B cell (primary cell): ENCODE measurements around the gene IRF9. TPM values are rescaled to one million over a fixed set of nuclear protein-coding genes. Genes with fewer than 3 reads are reported as not detected.
A peak's percentile ranks its signal among the peaks of the same experiment; 100 is the strongest.

ENCODE experiments used
- ATAC-seq: fragments of 200-7000 bp; cut with Tn5 transposase; one replicate; pipeline ENCODE4 v1.10.0; 2021; ENCODE audit warnings: low read depth, mild to moderate bottlenecking, moderate number of reproducible peaks, moderate library complexity
- CTCF ChIA-PET: fragments of 350-600 bp; sonication (Branson Sonifier 250); formaldehyde crosslinking; loops from one replicate; lab custom pipeline; 2021; ENCODE audit warnings: antibody characterized with exemption, inconsistent platforms; lab: Charles Lee
- POLR2A ChIA-PET: fragments of 350-600 bp; sonication (Branson Sonifier 250); formaldehyde crosslinking; loops from one replicate; lab custom pipeline; 2021; ENCODE audit warnings: antibody characterized with exemption; lab: Charles Lee
- DNase-seq: peaks from one replicate; pipeline ENCODE4 v3.0.0; 2013
- H2AFZ ChIP-seq: 2 replicates; pipeline ENCODE4 v1.6.1; 2012; ENCODE audit warnings: mild to moderate bottlenecking, low read depth, low read length; ENCODE audit not compliant: insufficient read depth, poor library complexity, severe bottlenecking
- H3K27ac ChIP-seq, 2 donors: 1 replicate in 1 of 2; 2 replicates in 1 of 2; pipeline ENCODE4 v1.5.1; 2012 to 2013; ENCODE audit warnings: low read length in 2 of 2, mild to moderate bottlenecking in 2 of 2, moderate library complexity in 1 of 2
- H3K27me3 ChIP-seq, 4 experiments: fragments of 200-600 bp in 1 of 4; sonication (generic) in 1 of 4; replicated peaks in 1 of 4; 1 replicate in 2 of 4; 2 replicates in 2 of 4; pipeline versions ENCODE4 v1.6.1 to v1.7.0; 2013 to 2016; ENCODE audit warnings: low read length in 3 of 4, mild to moderate bottlenecking in 2 of 4, mixed read lengths in 1 of 4, moderate library complexity in 1 of 4; ENCODE audit not compliant: insufficient read depth in 4 of 4, control insufficient read depth in 3 of 4; ENCODE audit errors: control extremely low read depth in 1 of 4
- H3K36me3 ChIP-seq, 2 experiments: replicated peaks in 1 of 2; 1 replicate in 1 of 2; 2 replicates in 1 of 2; pipeline versions ENCODE4 v1.6.1 to v1.7.1; 2013; ENCODE audit warnings: low read length in 1 of 2; ENCODE audit not compliant: insufficient read depth in 2 of 2, control insufficient read depth in 1 of 2; ENCODE audit errors: control extremely low read depth in 1 of 2, extremely low read depth in 1 of 2
- H3K4me1 ChIP-seq, 2 donors: fragments of 200-600 bp in 1 of 2; sonication (generic) in 1 of 2; 1 replicate in 1 of 2; 2 replicates in 1 of 2; pipeline versions ENCODE4 v1.5.1 to v1.6.1; 2013 to 2017; ENCODE audit warnings: low read length in 2 of 2; ENCODE audit not compliant: control insufficient read depth in 2 of 2, insufficient read depth in 2 of 2
- H3K4me2 ChIP-seq: replicated peaks from 2 replicates; pipeline ENCODE3; 2012; ENCODE audit warnings: mild to moderate bottlenecking, low read depth, low read length; ENCODE audit not compliant: poor library complexity, severe bottlenecking
- H3K4me3 ChIP-seq, 5 experiments: fragments of 200-600 bp in 1 of 5; sonication (generic) in 1 of 5; 1 replicate in 3 of 5; 2 replicates in 2 of 5; pipeline versions ENCODE4 v1.5.1 to v1.7.0; 2011 to 2016; ENCODE audit warnings: low read length in 4 of 5, mild to moderate bottlenecking in 4 of 5, low read depth in 2 of 5, control low read depth in 1 of 5, moderate library complexity in 1 of 5; ENCODE audit not compliant: insufficient read depth in 1 of 5; ENCODE audit errors: control extremely low read depth in 1 of 5, extremely low read depth in 1 of 5
- H3K79me2 ChIP-seq: fragments of 200-600 bp; sonication (generic); one replicate; pipeline ENCODE4 v1.6.0; 2016; ENCODE audit warnings: low read length; ENCODE audit not compliant: control insufficient read depth, insufficient read depth
- H3K9ac ChIP-seq: fragments of 200-600 bp; sonication (generic); 2 replicates; pipeline ENCODE4 v1.6.1; 2017; ENCODE audit warnings: mild to moderate bottlenecking, low read length, moderate library complexity
- H3K9me3 ChIP-seq, 3 donors: one replicate each; pipeline versions ENCODE4 v1.6.1 to v1.7.1; 2013; ENCODE audit warnings: low read length in 2 of 3; ENCODE audit not compliant: control insufficient read depth in 2 of 3, insufficient read depth in 1 of 3; ENCODE audit errors: control extremely low read depth in 1 of 3
- H4K20me1 ChIP-seq: 2 replicates; pipeline ENCODE4 v1.6.0; 2012; ENCODE audit warnings: mild to moderate bottlenecking, low read length; ENCODE audit not compliant: insufficient read depth, control insufficient read depth, poor library complexity, severe bottlenecking
- H3K27ac Mint-ChIP-seq: one replicate; pipeline ENCODE4 v1.8.0; 2021; ENCODE audit warnings: mixed read lengths
- H3K27me3 Mint-ChIP-seq: one replicate; pipeline ENCODE4 v1.8.0; 2021; ENCODE audit warnings: mixed read lengths
- H3K4me1 Mint-ChIP-seq: one replicate; pipeline ENCODE4 v1.8.0; 2021; ENCODE audit warnings: mixed read lengths
- H3K4me3 Mint-ChIP-seq: one replicate; pipeline ENCODE4 v1.8.0; 2021; ENCODE audit warnings: mixed read lengths
- H3K9me3 Mint-ChIP-seq: one replicate; pipeline ENCODE4 v1.8.0; 2022; ENCODE audit warnings: mixed read lengths; ENCODE audit not compliant: insufficient read depth
- CTCF ChIP-seq: fragments of 200-600 bp; IDR thresholded peaks from one replicate; pipeline ENCODE4 v1.8.0; 2022; ENCODE audit warnings: antibody characterized with exemption, mild to moderate bottlenecking
- EZH2 ChIP-seq: IDR thresholded peaks from 2 replicates; pipeline ENCODE4 v1.6.1; 2012; ENCODE audit warnings: borderline replicate concordance, low read depth, mild to moderate bottlenecking, moderate library complexity, low read length; ENCODE audit not compliant: insufficient read depth, poor library complexity, severe bottlenecking
- WGBS: methylation state at CpG from one replicate; pipeline ENCODE4 v1.1.5; 2013; ENCODE audit warnings: missing lambda C conversion rate; ENCODE audit not compliant: insufficient coverage; 5-methylcytosine and 5-hydroxymethylcytosine counted together
- intact Hi-C: fragments of 100-400 bp; cut with micrococcal nuclease; formaldehyde crosslinking; loops from one replicate; pipeline ENCODE4 v1.10.0; 2022
- polyA plus RNA-seq: library from polyadenylated mRNA; depleted of rRNA; stranded (reverse); fragments of >200 nt; gene quantifications from 2 replicates; pipeline ENCODE4 v1.2.3, GENCODE V29; 2012
- total RNA-seq, 2 donors: library from RNA; stranded (reverse); fragments of 120-200 nt in 1 of 2; gene quantifications; 1 replicate in 1 of 2; 2 replicates in 1 of 2; pipeline versions ENCODE4 v1.2.3 to v1.2.4, GENCODE V29; 2013 to 2022

Gene IRF9
- total and polyA plus RNA-seq, 2 donors (not counting 1 experiment from before 2014, with no cell fraction given) = 191 to 269 TPM

- H3K36me3 ChIP-seq = peaks cover 0 to 27% of the 10 kb centered on the region in 2 experiments
- ChIA-PET CTCF (interaction anchor here (0.8 to 4.6 kb wide), 10 partner anchors 10 to 197 kb away, joined by 3 to 43 read pairs (median 6); partner anchors contain the start of genes DCAF11, IRF9, NRL and PSME2), POLR2A (interaction anchor here (0.5 to 3.3 kb wide), 10 partner anchors 10 to 137 kb away, joined by 3 to 49 read pairs (median 5); partner anchors contain the start of genes DCAF11, IPO4, IRF9 and MDP1)
- Mint-ChIP-seq H3K27me3 (no peaks in the 10 kb centered on the region), H3K4me1 (peaks cover 60% of the 10 kb centered on the region), H3K27ac (peak overlapping the region; percentile 91), H3K4me3 (peak overlapping the region; percentile 92), H3K9me3 (no peaks in the 10 kb centered on the region)
- intact Hi-C loops = loop anchor here (1.0 to 2.0 kb wide), 6 partner anchors 9 to 105 kb away; partner anchors contain the start of genes DCAF11, IRF9, NRL and PCK2
- no peak for ATAC-seq
- H4K20me1 ChIP-seq = peaks cover 16% of the 10 kb centered on the region
- H2AFZ ChIP-seq = peak overlapping the region; percentile 96
- H3K79me2 ChIP-seq = peaks cover 52% of the 10 kb centered on the region
- H3K9ac ChIP-seq = peak overlapping the region; percentile 97
- peak overlapping the region; percentile 54 to 96 (median 78) for H3K4me3 ChIP-seq
- H3K4me1 ChIP-seq = peaks cover 33 to 45% of the 10 kb centered on the region in 2 donors
- H3K4me2 ChIP-seq = peak overlapping the region; percentile 90
- no peaks in the 10 kb centered on the region for H3K9me3 ChIP-seq
- no peak for DNase-seq
- TF ChIP-seq CTCF = no peak
- no peak for TF ChIP-seq EZH2
- peak overlapping the region; percentile 87 to 97 for H3K27ac ChIP-seq
- WGBS = 21% methylated on average over 8 of the region's 13 CpGs
- H3K27me3 ChIP-seq = no peaks in the 10 kb centered on the region
Measured at GRCh38 chr14:24136684-24137528, 24.2 kb upstream of the IRF9 start.
